ENCODE measurements around the gene GPN2.
A peak's percentile ranks its signal among the peaks of the same experiment; 100 is the strongest.

- no peak for TF ChIP-seq POLR2A (IDR thresholded peaks at IDR 0.05; ENCODE audit: low read depth, low read length)
- peak; percentile 68 for TF ChIP-seq CTCF (conservative IDR thresholded peaks at IDR 0.05; ENCODE audit: low read depth, low read length)
- no peak for TF ChIP-seq MAFK (IDR thresholded peaks at IDR 0.05; ENCODE audit: low read depth, low read length)
- no peak for TF ChIP-seq RCOR1 (IDR thresholded peaks at IDR 0.05; ENCODE audit: insufficient replicate concordance, low read length)
- no peak for TF ChIP-seq SMC3 (IDR thresholded peaks at IDR 0.05; ENCODE audit: low read depth, low read length)
- no peak for TF ChIP-seq ELK1 (IDR thresholded peaks at IDR 0.05; ENCODE audit: borderline replicate concordance, low read depth, low read length)
- no peak for TF ChIP-seq CEBPB (IDR thresholded peaks at IDR 0.05; ENCODE audit: low read depth, low read length)
- TF ChIP-seq RFX5 (IDR thresholded peaks at IDR 0.05; ENCODE audit: low read depth, low read length), result no peak
- TF ChIP-seq RAD21 (IDR thresholded peaks at IDR 0.05; ENCODE audit: low read length), result no peak; the same call in 1 of the 2 replicates
- TF ChIP-seq BHLHE40 (IDR thresholded peaks at IDR 0.05; ENCODE audit: low read depth, low read length), result no peak
- TF ChIP-seq NFE2L2 (IDR thresholded peaks at IDR 0.05; ENCODE audit: low read depth, low read length), result no peak
- no peak for TF ChIP-seq USF2 (IDR thresholded peaks at IDR 0.05; ENCODE audit: low read depth, low read length)
- TF ChIP-seq FOS (IDR thresholded peaks at IDR 0.05; ENCODE audit: low read depth, low read length), result no peak
- TF ChIP-seq MXI1 (IDR thresholded peaks at IDR 0.05; ENCODE audit: borderline replicate concordance, low read depth, low read length), result 0 out of 2 replicates have a peak, but pooled peaks have one; percentile 49
These were observed 63.6 kb downstream of the GPN2 start, which contains the start of gene ZDHHC18 for GRCh38 chr1:26826261-26827105.

All from IMR-90 (cell line).